ENCODE measurements around the gene EGLN1. TPM values are rescaled to one million over a fixed set of nuclear protein-coding genes. Genes with fewer than 3 reads are reported as not detected.

EGLN1 gene
- total RNA-seq, 1 experiment from 2014 or later: 26.7 TPM

GRCh38 chr1:231332761-231333160 lies 89.3 kb downstream of the EGLN1 start:
- no peaks in the 10 kb centered on the region for H3K27me3 ChIP-seq (replicated peaks; ENCODE audit: control insufficient read depth, insufficient read depth, low read length)
- peaks cover 6% of the 10 kb centered on the region for H3K4me1 ChIP-seq
- TF ChIP-seq CTCF (IDR thresholded peaks at IDR 0.05; ENCODE audit: insufficient read depth in 1 of 2, low read depth in 1 of 2, low read length in 1 of 2, severe bottlenecking in 1 of 2, unreplicated experiment in 1 of 2): no peak
- BruUV-seq (replicated peaks): no TSS peak
- no peak for DNase-seq
- peaks cover 7% of the 10 kb centered on the region for H3K4me1 Mint-ChIP-seq (ENCODE audit: low read depth, unreplicated experiment)
- no peaks in the 10 kb centered on the region for H3K9me3 Mint-ChIP-seq (ENCODE audit: unreplicated experiment)
- intact Hi-C loops (cut with micrococcal nuclease; ENCODE audit: unreplicated experiment): no loop called here
- no peak overlapping the region for H3K4me3 Mint-ChIP-seq (ENCODE audit: unreplicated experiment)
- peaks cover 2% of the 10 kb centered on the region for H3K27me3 Mint-ChIP-seq (ENCODE audit: insufficient read depth, unreplicated experiment)
- H3K27ac Mint-ChIP-seq (ENCODE audit: unreplicated experiment): no peak overlapping the region
- no peaks in the 10 kb centered on the region for H3K36me3 ChIP-seq (ENCODE audit: control insufficient read depth, insufficient read depth, low read length)
- peaks cover 18% of the 10 kb centered on the region for H3K36me3 Mint-ChIP-seq (ENCODE audit: insufficient read depth, unreplicated experiment)
- H3K4me3 ChIP-seq (ENCODE audit: low read depth, low read length): no peak overlapping the region
- ChIA-PET POLR2A (no interaction called here), CTCF (no interaction called here)
- no peaks in the 10 kb centered on the region for H3K9me3 ChIP-seq

DNA sequence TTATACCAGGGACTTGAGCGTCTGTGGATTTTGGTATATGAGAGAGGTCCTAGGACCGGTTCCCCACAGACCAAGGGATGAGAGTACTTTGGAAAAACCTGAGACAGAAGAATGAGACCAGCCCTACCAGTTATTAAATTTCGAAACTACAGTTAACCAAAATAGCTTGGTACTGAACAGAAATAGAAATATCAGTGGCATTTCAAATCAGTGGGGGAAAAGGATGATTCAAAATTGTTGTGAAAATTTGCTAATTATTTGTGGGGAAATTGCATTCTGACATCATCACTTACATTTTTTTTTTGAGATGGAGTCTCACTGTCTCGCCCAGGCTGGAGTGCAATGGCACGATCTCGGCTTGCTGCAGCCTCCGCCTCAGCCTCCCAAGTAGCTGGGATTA lies 92.6 kb downstream of the EGLN1 start:
- Mint-ChIP-seq H3K27ac (ENCODE audit: unreplicated experiment) (no peak overlapping the region), H3K4me1 (ENCODE audit: low read depth, unreplicated experiment) (no peaks in the 10 kb centered on the region), H3K9me3 (ENCODE audit: unreplicated experiment) (no peaks in the 10 kb centered on the region), H3K4me3 (ENCODE audit: unreplicated experiment) (no peak overlapping the region), H3K27me3 (ENCODE audit: insufficient read depth, unreplicated experiment) (no peaks in the 10 kb centered on the region), H3K36me3 (ENCODE audit: insufficient read depth, unreplicated experiment) (no peaks in the 10 kb centered on the region)
- Histone ChIP-seq H3K27me3 (replicated peaks; ENCODE audit: control insufficient read depth, insufficient read depth, low read length) (no peaks in the 10 kb centered on the region), H3K36me3 (ENCODE audit: control insufficient read depth, insufficient read depth, low read length) (no peaks in the 10 kb centered on the region), H3K4me1 (peaks cover 6% of the 10 kb centered on the region), H3K9me3 (no peaks in the 10 kb centered on the region), H3K4me3 (ENCODE audit: low read depth, low read length) (no peak overlapping the region)
- no TSS peak for BruUV-seq (replicated peaks)
- CTCF ChIA-PET: no interaction called here
- POLR2A ChIA-PET: no interaction called here
- TF ChIP-seq CTCF (IDR thresholded peaks at IDR 0.05; ENCODE audit: insufficient read depth in 1 of 2, low read depth in 1 of 2, low read length in 1 of 2, severe bottlenecking in 1 of 2, unreplicated experiment in 1 of 2): no peak
- intact Hi-C loops (cut with micrococcal nuclease; ENCODE audit: unreplicated experiment): no loop called here
- DNase-seq: no peak

DNA sequence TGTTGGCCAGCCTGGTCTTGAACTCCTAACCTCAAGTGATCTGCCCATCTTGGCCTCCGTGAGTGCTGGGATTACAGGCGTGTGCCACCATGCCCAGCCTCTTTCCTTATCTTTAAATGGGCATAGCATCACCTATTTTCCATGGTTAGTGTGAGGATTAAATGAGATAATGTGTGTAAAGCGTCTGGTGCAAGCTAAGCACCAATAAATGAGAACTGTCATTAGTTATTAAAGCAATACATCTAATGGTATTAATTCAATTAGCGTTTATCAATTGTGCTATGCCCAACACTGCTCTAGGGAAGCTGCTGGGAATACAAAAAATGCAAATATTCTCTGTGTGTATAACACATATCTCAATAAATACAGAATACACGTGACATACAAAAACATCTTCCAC lies 94.5 kb downstream of the EGLN1 start:
- POLR2A ChIA-PET: no interaction called here
- Histone ChIP-seq H3K9me3 (no peaks in the 10 kb centered on the region), H3K4me3 (ENCODE audit: low read depth, low read length) (no peak overlapping the region), H3K4me1 (no peaks in the 10 kb centered on the region), H3K36me3 (ENCODE audit: control insufficient read depth, insufficient read depth, low read length) (no peaks in the 10 kb centered on the region), H3K27me3 (replicated peaks; ENCODE audit: control insufficient read depth, insufficient read depth, low read length) (no peaks in the 10 kb centered on the region; the same call in 1 of the 2 replicates)
- Mint-ChIP-seq H3K4me1 (ENCODE audit: low read depth, unreplicated experiment) (no peaks in the 10 kb centered on the region), H3K36me3 (ENCODE audit: insufficient read depth, unreplicated experiment) (no peaks in the 10 kb centered on the region), H3K27me3 (ENCODE audit: insufficient read depth, unreplicated experiment) (no peaks in the 10 kb centered on the region), H3K4me3 (ENCODE audit: unreplicated experiment) (no peak overlapping the region), H3K27ac (ENCODE audit: unreplicated experiment) (no peak overlapping the region), H3K9me3 (ENCODE audit: unreplicated experiment) (no peaks in the 10 kb centered on the region)
- DNase-seq: no peak
- CTCF ChIA-PET: no interaction called here
- BruUV-seq (replicated peaks): no TSS peak
- no peak for TF ChIP-seq CTCF (IDR thresholded peaks at IDR 0.05; ENCODE audit: insufficient read depth in 1 of 2, low read depth in 1 of 2, low read length in 1 of 2, severe bottlenecking in 1 of 2, unreplicated experiment in 1 of 2)
- intact Hi-C loops (cut with micrococcal nuclease; ENCODE audit: unreplicated experiment): no loop called here

All from Caco-2 (cell line).